MM.1S (cell line): ENCODE results near the gene ZNF513.
"Not testable (repeated sequence)": the region's sequence is repeated elsewhere in the genome, so short reads cannot be mapped to it uniquely, and the experiment has no call there.

ENCODE experiments used
- EZH2 ChIP-seq: fragments of 300-600 bp; sonication (generic); optimal IDR thresholded peaks from 2 replicates; pipeline ENCODE3; 2017; ENCODE audit warnings: low read depth, mild to moderate bottlenecking, antibody characterized with exemption, low read length, mixed read lengths
- EZH2phosphoT487 ChIP-seq: fragments of 300-600 bp; sonication (generic); IDR thresholded peaks from 2 replicates; pipeline ENCODE4 v1.6.1; 2018; ENCODE audit warnings: antibody characterized with exemption, low read length
- TF ChIP-seq, protein P1 (sequence below): fragments of 300-600 bp; sonication (generic); IDR thresholded peaks from 2 replicates; pipeline ENCODE4 v1.5.1; 2016; ENCODE audit warnings: antibody characterized with exemption, low read length, mixed read lengths

DNA sequence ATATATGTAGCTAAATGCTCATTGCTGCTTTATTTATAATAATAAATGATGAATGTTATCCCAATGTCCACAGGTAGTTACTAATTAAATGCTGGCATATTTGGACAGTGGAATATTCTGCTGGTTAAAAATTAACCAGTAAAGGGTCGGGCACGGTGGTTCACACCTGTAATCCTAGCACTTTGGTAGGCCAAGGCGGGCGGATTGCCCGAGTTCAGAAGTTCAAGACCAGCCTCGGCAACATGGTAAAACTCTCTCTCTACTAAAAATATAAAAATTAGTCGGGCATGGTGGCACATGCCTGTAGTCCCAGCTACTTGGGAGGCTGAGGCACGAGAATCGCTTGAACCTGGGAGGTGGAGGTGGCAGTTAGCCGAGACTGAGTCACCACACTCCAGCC is 44.5 kb upstream of the ZNF513 start:
- TF ChIP-seq, protein P1, sequence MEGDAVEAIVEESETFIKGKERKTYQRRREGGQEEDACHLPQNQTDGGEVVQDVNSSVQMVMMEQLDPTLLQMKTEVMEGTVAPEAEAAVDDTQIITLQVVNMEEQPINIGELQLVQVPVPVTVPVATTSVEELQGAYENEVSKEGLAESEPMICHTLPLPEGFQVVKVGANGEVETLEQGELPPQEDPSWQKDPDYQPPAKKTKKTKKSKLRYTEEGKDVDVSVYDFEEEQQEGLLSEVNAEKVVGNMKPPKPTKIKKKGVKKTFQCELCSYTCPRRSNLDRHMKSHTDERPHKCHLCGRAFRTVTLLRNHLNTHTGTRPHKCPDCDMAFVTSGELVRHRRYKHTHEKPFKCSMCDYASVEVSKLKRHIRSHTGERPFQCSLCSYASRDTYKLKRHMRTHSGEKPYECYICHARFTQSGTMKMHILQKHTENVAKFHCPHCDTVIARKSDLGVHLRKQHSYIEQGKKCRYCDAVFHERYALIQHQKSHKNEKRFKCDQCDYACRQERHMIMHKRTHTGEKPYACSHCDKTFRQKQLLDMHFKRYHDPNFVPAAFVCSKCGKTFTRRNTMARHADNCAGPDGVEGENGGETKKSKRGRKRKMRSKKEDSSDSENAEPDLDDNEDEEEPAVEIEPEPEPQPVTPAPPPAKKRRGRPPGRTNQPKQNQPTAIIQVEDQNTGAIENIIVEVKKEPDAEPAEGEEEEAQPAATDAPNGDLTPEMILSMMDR, result not testable (repeated sequence)
- TF ChIP-seq EZH2phosphoT487, EZH2: not testable (repeated sequence)
